ENCODE measurements around the gene CTNS.

DNA sequence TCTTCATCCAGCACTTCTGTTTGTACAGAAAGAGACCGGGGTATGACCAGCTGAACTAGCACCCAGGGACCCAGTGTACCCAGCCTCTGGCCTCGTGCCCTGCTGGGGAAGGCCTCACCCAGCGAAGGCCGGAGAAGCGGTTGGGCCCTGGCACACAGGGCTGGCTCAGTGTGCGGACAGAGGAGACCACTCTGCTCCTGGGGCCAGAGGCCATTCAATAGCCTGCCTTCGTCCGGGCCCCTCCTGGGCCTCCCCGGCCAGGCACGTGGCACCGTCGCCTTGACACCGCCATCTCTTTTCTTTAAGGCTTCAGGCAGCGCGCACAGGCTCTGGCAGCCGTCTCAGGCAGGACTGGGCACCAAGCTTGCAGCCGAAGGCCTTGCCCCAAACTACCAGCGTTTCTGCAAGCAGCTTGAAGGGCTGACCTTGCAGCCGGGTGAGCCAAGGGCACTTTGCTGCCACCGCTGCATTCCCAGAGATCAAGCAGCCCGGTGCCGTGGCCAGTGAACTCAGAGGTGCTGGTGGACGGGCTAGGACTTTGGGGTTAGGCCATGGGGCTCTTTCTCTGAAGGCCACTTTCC lies 23.8 kb downstream of the CTNS start:
- TF ChIP-seq POLR2AphosphoS5 (IDR thresholded peaks at IDR 0.05; ENCODE audit: low read depth, low read length) (no peak), JUND (IDR thresholded peaks at IDR 0.05) (no peak), EZH2 (IDR thresholded peaks at IDR 0.05) (no peak), ELF1 (IDR thresholded peaks at IDR 0.05; ENCODE audit: borderline replicate concordance, low read depth) (no peak), POLR2A (IDR thresholded peaks at IDR 0.05; ENCODE audit: borderline replicate concordance, extremely low read depth, insufficient read depth, insufficient read length) (no peak), EGR1 (IDR thresholded peaks at IDR 0.05; ENCODE audit: low read depth) (no peak), EZH2phosphoT487 (IDR thresholded peaks at IDR 0.05; ENCODE audit: borderline replicate concordance) (no peak), SP1 (IDR thresholded peaks at IDR 0.05; ENCODE audit: low read depth) (no peak), RAD21 (IDR thresholded peaks at IDR 0.05; ENCODE audit: low read depth) (no peak), ZNF274 (IDR thresholded peaks at IDR 0.05; ENCODE audit: low read depth, low read length) (no peak)
- TF ChIP-seq, protein P1, sequence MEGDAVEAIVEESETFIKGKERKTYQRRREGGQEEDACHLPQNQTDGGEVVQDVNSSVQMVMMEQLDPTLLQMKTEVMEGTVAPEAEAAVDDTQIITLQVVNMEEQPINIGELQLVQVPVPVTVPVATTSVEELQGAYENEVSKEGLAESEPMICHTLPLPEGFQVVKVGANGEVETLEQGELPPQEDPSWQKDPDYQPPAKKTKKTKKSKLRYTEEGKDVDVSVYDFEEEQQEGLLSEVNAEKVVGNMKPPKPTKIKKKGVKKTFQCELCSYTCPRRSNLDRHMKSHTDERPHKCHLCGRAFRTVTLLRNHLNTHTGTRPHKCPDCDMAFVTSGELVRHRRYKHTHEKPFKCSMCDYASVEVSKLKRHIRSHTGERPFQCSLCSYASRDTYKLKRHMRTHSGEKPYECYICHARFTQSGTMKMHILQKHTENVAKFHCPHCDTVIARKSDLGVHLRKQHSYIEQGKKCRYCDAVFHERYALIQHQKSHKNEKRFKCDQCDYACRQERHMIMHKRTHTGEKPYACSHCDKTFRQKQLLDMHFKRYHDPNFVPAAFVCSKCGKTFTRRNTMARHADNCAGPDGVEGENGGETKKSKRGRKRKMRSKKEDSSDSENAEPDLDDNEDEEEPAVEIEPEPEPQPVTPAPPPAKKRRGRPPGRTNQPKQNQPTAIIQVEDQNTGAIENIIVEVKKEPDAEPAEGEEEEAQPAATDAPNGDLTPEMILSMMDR (IDR thresholded peaks at IDR 0.05 in 2 of 3, conservative IDR thresholded peaks at IDR 0.05 in 1 of 3; ENCODE audit: borderline replicate concordance in 1 of 3, insufficient read depth in 1 of 3, low read depth in 2 of 3, low read length in 2 of 3), result no peak
- TF ChIP-seq, protein P2, sequence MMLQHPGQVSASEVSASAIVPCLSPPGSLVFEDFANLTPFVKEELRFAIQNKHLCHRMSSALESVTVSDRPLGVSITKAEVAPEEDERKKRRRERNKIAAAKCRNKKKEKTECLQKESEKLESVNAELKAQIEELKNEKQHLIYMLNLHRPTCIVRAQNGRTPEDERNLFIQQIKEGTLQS (IDR thresholded peaks at IDR 0.05), result no peak
- TF ChIP-seq, protein P3, sequence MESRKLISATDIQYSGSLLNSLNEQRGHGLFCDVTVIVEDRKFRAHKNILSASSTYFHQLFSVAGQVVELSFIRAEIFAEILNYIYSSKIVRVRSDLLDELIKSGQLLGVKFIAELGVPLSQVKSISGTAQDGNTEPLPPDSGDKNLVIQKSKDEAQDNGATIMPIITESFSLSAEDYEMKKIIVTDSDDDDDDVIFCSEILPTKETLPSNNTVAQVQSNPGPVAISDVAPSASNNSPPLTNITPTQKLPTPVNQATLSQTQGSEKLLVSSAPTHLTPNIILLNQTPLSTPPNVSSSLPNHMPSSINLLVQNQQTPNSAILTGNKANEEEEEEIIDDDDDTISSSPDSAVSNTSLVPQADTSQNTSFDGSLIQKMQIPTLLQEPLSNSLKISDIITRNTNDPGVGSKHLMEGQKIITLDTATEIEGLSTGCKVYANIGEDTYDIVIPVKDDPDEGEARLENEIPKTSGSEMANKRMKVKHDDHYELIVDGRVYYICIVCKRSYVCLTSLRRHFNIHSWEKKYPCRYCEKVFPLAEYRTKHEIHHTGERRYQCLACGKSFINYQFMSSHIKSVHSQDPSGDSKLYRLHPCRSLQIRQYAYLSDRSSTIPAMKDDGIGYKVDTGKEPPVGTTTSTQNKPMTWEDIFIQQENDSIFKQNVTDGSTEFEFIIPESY (IDR thresholded peaks at IDR 0.05; ENCODE audit: extremely low read depth, insufficient replicate concordance, low read length), result no peak

Data from HCT116 (cell line).